Trophoblast cell (in vitro differentiated cells and primary cell): Measurements from ENCODE around the gene TRAF5.

Source experiments
- DNase-seq, 2 donors: peaks; one replicate each; pipeline ENCODE4 v3.0.0-alpha.2; 2016
- H2AFZ ChIP-seq: 2 replicates; pipeline ENCODE4 v1.6.1; 2013; ENCODE audit warnings: low read length, moderate library complexity, mild to moderate bottlenecking; ENCODE audit not compliant: insufficient read depth, poor library complexity
- H2AK5ac ChIP-seq: 2 replicates; pipeline ENCODE4 v1.6.1; 2013; ENCODE audit warnings: mild to moderate bottlenecking, low read length
- H2BK120ac ChIP-seq: 2 replicates; pipeline ENCODE4 v1.6.1; 2013; ENCODE audit warnings: low read length, mild to moderate bottlenecking, moderate library complexity; ENCODE audit not compliant: insufficient read depth, poor library complexity
- H2BK12ac ChIP-seq: 2 replicates; pipeline ENCODE4 v1.6.1; 2013; ENCODE audit warnings: mild to moderate bottlenecking, low read length, moderate library complexity
- H2BK5ac ChIP-seq: 2 replicates; pipeline ENCODE4 v1.6.1; 2013; ENCODE audit warnings: low read length, low read depth, moderate library complexity, mild to moderate bottlenecking; ENCODE audit not compliant: poor library complexity
- H3K14ac ChIP-seq: 2 replicates; pipeline ENCODE4 v1.6.1; 2013; ENCODE audit warnings: mild to moderate bottlenecking, low read length
- H3K18ac ChIP-seq: 2 replicates; pipeline ENCODE4 v1.6.1; 2013; ENCODE audit warnings: mild to moderate bottlenecking, low read length
- H3K23ac ChIP-seq: 2 replicates; pipeline ENCODE4 v1.6.1; 2013; ENCODE audit warnings: low read length
- H3K27ac ChIP-seq: 2 replicates; pipeline ENCODE4 v1.5.1; 2013; ENCODE audit warnings: low read depth, mild to moderate bottlenecking, inconsistent platforms, low read length, moderate library complexity
- H3K27me3 ChIP-seq: 2 replicates; pipeline ENCODE4 v1.6.1; 2013; ENCODE audit warnings: inconsistent platforms, mild to moderate bottlenecking, low read length, moderate library complexity; ENCODE audit not compliant: insufficient read depth
- H3K36me3 ChIP-seq, 2 experiments: 1 replicate in 1 of 2; 2 replicates in 1 of 2; pipeline ENCODE4 v1.6.1; 2013; ENCODE audit warnings: low read length in 2 of 2, mild to moderate bottlenecking in 2 of 2, moderate library complexity in 1 of 2; ENCODE audit not compliant: insufficient read depth in 2 of 2, control insufficient read depth in 1 of 2
- H3K4ac ChIP-seq: 2 replicates; pipeline ENCODE4 v1.6.1; 2013; ENCODE audit warnings: low read depth, mild to moderate bottlenecking, low read length, moderate library complexity
- H3K4me1 ChIP-seq, 2 experiments: 1 replicate in 1 of 2; 2 replicates in 1 of 2; pipeline ENCODE4 v1.6.1; 2013; ENCODE audit warnings: low read length in 2 of 2, mild to moderate bottlenecking in 2 of 2, moderate library complexity in 1 of 2; ENCODE audit not compliant: insufficient read depth in 2 of 2, control insufficient read depth in 1 of 2
- H3K4me2 ChIP-seq: 2 replicates; pipeline ENCODE4 v1.6.1; 2013; ENCODE audit warnings: inconsistent platforms, mild to moderate bottlenecking, low read length, moderate library complexity
- H3K4me3 ChIP-seq: 2 replicates; pipeline ENCODE4 v1.5.1; 2013; ENCODE audit warnings: mild to moderate bottlenecking, low read depth, low read length, inconsistent platforms
- H3K79me1 ChIP-seq: one replicate; pipeline ENCODE4 v1.6.1; 2013; ENCODE audit warnings: low read length
- H3K79me2 ChIP-seq: 2 replicates; pipeline ENCODE4 v1.6.1; 2013; ENCODE audit warnings: low read length, mild to moderate bottlenecking; ENCODE audit not compliant: control insufficient read depth, insufficient read depth, poor library complexity
- H3K9ac ChIP-seq: 2 replicates; pipeline ENCODE4 v1.6.1; 2013; ENCODE audit warnings: mild to moderate bottlenecking, low read length
- H3K9me3 ChIP-seq: 2 replicates; pipeline ENCODE4 v1.6.1; 2013; ENCODE audit warnings: low read depth, mild to moderate bottlenecking, control low read depth, inconsistent platforms, low read length; ENCODE audit not compliant: insufficient read depth
- H4K12ac ChIP-seq: 2 replicates; pipeline ENCODE4 v1.6.1; 2013; ENCODE audit warnings: low read depth, mild to moderate bottlenecking, low read length, moderate library complexity
- H4K8ac ChIP-seq: 2 replicates; pipeline ENCODE4 v1.6.1; 2013; ENCODE audit warnings: low read depth, mild to moderate bottlenecking, low read length, moderate library complexity
- H4K91ac ChIP-seq: one replicate; pipeline ENCODE4 v1.6.1; 2013; ENCODE audit warnings: low read depth, mild to moderate bottlenecking, low read length, moderate library complexity
- WGBS: extraction: QIAGEN DNeasy Blood & Tissue Kit; methylation state at CpG from one replicate; pipeline ENCODE4 v1.1.7; 2013; ENCODE audit warnings: missing lambda C conversion rate; ENCODE audit not compliant: insufficient read length, insufficient coverage; ENCODE audit errors: extremely low coverage; 5-methylcytosine and 5-hydroxymethylcytosine counted together

The TRAF5 gene

DNA sequence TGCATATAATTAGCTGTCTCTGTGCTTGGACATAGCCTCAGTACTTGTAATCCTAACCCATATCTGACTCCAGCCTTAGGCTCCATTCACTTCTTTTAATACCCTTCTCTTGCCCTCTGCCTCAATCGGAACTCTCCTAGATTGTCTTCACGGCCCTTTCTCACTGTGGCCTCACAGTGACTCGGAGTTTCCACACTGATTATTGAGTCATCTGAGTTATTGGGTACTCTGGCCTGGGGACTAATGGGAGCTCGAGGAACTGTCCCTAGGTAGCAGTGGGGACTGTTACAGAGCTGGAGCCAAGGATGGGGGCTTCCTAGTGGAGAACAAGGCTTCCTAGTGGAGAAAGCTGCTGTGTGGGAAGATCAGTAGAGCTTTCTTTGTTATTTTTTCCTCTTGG lies 17.0 kb downstream of the TRAF5 start:
- WGBS: no CpG with 5 or more reads among the region's 4 CpGs
- H3K18ac ChIP-seq: no peak overlapping the region

DNA sequence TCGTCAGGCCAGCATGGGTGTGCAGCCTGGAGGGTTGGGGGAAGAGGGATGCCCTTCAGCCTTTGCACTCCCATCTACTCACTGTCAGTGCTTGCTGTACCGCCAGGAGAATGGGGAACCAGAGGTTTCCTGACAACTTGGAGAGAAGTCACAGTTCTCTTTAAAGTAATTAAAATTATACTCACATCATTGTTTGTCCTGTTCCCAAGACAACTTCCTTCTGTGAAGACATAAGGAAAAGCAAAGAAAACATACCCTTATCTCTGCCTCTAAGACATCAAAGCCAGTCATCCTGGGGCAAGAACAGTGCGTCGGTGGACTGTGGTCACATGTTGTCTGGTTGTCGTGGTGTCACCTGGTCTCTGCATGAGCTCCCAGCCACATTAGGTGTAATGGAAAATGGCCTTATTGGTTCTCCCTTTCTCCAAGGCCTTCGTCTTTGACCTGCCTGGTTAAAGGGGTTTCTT lies 17.6 kb downstream of the TRAF5 start:
- no peak overlapping the region for H4K12ac ChIP-seq
- no peak overlapping the region for H3K27ac ChIP-seq
- H2AK5ac ChIP-seq: no peak overlapping the region
- no peak overlapping the region for H3K23ac ChIP-seq
- H3K9me3 ChIP-seq: no peaks in the 10 kb centered on the region
- no peak overlapping the region for H3K14ac ChIP-seq
- H2BK5ac ChIP-seq: no peak overlapping the region
- H3K79me1 ChIP-seq: no peaks in the 10 kb centered on the region
- H3K36me3 ChIP-seq: no peaks in the 10 kb centered on the region
- H3K4me3 ChIP-seq: no peak overlapping the region
- no peak overlapping the region for H3K4ac ChIP-seq
- H4K91ac ChIP-seq: no peak overlapping the region
- no peaks in the 10 kb centered on the region for H3K79me2 ChIP-seq
- no peak overlapping the region for H3K4me2 ChIP-seq
- H3K27me3 ChIP-seq: no peaks in the 10 kb centered on the region
- peak in 1 of 2 donors; percentile 1 for DNase-seq
- no peak overlapping the region for H3K18ac ChIP-seq
- H4K8ac ChIP-seq: no peak overlapping the region
- no CpG with 5 or more reads among the region's 6 CpGs for WGBS
- H2BK120ac ChIP-seq: no peak overlapping the region
- H3K9ac ChIP-seq: no peak overlapping the region
- no peak overlapping the region for H2BK12ac ChIP-seq
- H3K4me1 ChIP-seq: peaks cover 3 to 11% of the 10 kb centered on the region in 2 experiments
- no peak overlapping the region for H2AFZ ChIP-seq

More for the DNA sequence above, 17.0 kb downstream of the TRAF5 start:
- Histone ChIP-seq H4K91ac (no peak overlapping the region), H4K12ac (no peak overlapping the region), H3K4me3 (no peak overlapping the region), H3K27me3 (no peaks in the 10 kb centered on the region), H3K79me1 (no peaks in the 10 kb centered on the region), H3K9ac (no peak overlapping the region), H3K9me3 (no peaks in the 10 kb centered on the region), H3K4me2 (no peak overlapping the region), H3K79me2 (no peaks in the 10 kb centered on the region), H3K4me1 (peaks cover 3 to 11% of the 10 kb centered on the region in 2 experiments), H2BK12ac (no peak overlapping the region), H2AFZ (no peak overlapping the region), H3K36me3 (no peaks in the 10 kb centered on the region), H3K4ac (no peak overlapping the region), H2BK5ac (no peak overlapping the region), H3K23ac (no peak overlapping the region), H3K14ac (no peak overlapping the region), H2AK5ac (no peak overlapping the region), H3K27ac (no peak overlapping the region), H2BK120ac (no peak overlapping the region), H4K8ac (no peak overlapping the region)
- no peak for DNase-seq

DNA sequence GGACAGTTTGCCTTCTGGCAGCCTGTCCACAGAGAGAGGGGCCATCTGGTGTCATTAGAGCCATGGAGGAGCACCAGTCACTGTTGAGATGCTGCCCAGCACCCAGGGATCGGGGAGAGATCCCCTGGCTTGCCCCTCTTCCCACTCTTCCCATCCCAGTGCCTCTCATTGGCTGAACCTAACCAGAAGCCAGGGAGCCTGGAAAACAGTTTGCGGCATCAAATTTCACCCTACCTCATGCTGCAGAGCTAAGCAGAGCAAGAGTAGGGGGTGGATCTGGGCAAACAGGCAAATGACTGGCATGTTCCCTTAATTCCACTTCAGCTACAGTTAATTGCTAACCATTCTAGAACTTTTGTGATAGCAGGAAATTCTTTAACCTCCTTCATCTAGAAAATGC lies 19.1 kb downstream of the TRAF5 start:
- no peaks in the 10 kb centered on the region for H3K27me3 ChIP-seq
- no peak overlapping the region for H4K12ac ChIP-seq
- H3K79me1 ChIP-seq: no peaks in the 10 kb centered on the region
- H3K79me2 ChIP-seq: no peaks in the 10 kb centered on the region
- no peak overlapping the region for H4K91ac ChIP-seq
- H4K8ac ChIP-seq: no peak overlapping the region
- H3K4ac ChIP-seq: no peak overlapping the region
- H3K14ac ChIP-seq: no peak overlapping the region
- no peaks in the 10 kb centered on the region for H3K36me3 ChIP-seq
- peaks cover 0 to 6% of the 10 kb centered on the region in 2 experiments for H3K4me1 ChIP-seq
- no CpG with 5 or more reads among the region's 2 CpGs for WGBS
- H3K27ac ChIP-seq: no peak overlapping the region
- no peak overlapping the region for H2BK12ac ChIP-seq
- no peak for DNase-seq
- no peak overlapping the region for H3K4me2 ChIP-seq
- no peaks in the 10 kb centered on the region for H3K9me3 ChIP-seq
- no peak overlapping the region for H2AFZ ChIP-seq
- H3K18ac ChIP-seq: no peak overlapping the region
- no peak overlapping the region for H3K23ac ChIP-seq
- H2BK5ac ChIP-seq: no peak overlapping the region
- H3K4me3 ChIP-seq: no peak overlapping the region
- H3K9ac ChIP-seq: no peak overlapping the region
- no peak overlapping the region for H2AK5ac ChIP-seq
- H2BK120ac ChIP-seq: no peak overlapping the region

DNA sequence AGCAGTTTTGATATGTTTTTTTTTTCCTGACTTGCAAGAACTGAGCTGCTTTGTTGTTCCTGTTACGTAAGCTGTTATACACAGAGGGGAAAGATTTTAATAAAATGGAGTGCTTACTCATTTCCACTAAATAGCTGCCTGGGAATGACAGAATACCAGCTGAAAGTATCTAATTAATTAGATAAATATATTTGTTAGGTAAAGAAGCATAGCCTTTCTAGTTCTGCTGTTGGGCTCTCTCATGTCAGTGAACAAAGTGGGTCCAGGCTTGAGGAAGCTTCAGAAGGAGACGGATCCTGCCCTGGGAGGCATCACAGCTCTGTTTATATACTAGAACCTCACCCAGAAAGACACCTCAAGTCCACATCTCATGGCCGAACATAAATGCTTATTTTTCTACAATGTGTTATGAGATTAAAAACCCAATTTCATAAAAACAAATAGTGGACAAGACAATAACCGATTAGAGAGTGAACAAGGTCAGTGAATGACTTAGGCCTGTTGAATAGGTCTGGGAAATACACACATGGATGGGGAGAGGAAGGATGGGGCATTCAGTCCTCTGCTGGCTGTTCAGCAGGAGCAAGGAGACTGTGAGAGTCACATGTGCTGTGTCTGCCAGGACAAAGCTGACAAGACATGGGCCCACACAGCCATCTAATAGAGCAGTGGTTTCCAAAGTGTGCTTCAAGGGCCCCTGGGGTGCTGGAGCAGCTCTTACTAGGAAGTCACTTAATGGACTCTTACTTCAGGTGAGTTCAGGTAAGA lies 20.6 kb downstream of the TRAF5 start:
- no peak overlapping the region for H3K4ac ChIP-seq
- H3K4me3 ChIP-seq: no peak overlapping the region
- H2AFZ ChIP-seq: no peak overlapping the region
- DNase-seq: no peak
- peaks cover 2% of the 10 kb centered on the region for H3K9me3 ChIP-seq
- H3K79me2 ChIP-seq: no peaks in the 10 kb centered on the region
- no peaks in the 10 kb centered on the region for H3K27me3 ChIP-seq
- H3K27ac ChIP-seq: no peak overlapping the region
- H2AK5ac ChIP-seq: no peak overlapping the region
- no peak overlapping the region for H2BK12ac ChIP-seq
- H3K23ac ChIP-seq: no peak overlapping the region
- H4K12ac ChIP-seq: no peak overlapping the region
- no peak overlapping the region for H4K8ac ChIP-seq
- H3K79me1 ChIP-seq: no peaks in the 10 kb centered on the region
- no CpG with 5 or more reads among the region's 4 CpGs for WGBS
- no peak overlapping the region for H2BK120ac ChIP-seq
- H3K14ac ChIP-seq: no peak overlapping the region
- H2BK5ac ChIP-seq: no peak overlapping the region
- no peak overlapping the region for H3K18ac ChIP-seq
- no peaks in the 10 kb centered on the region for H3K36me3 ChIP-seq
- peaks cover 0 to 6% of the 10 kb centered on the region in 2 experiments for H3K4me1 ChIP-seq
- H3K4me2 ChIP-seq: no peak overlapping the region
- H4K91ac ChIP-seq: no peak overlapping the region
- no peak overlapping the region for H3K9ac ChIP-seq
